A549 (cell line): ENCODE results near the gene ZPR1. TPM values are rescaled to one million over a fixed set of nuclear protein-coding genes. Genes with fewer than 3 reads are reported as not detected.
A peak's percentile ranks its signal among the peaks of the same experiment; 100 is the strongest.

Experiments
- ATAC-seq, 2 experiments: fragments of 200-7000 bp in 1 of 2; fragments of >200 bp in 1 of 2; cut with Nextera tagmentation in 1 of 2; cut with Tn5 transposase in 1 of 2; 3 replicates each; pipeline versions ENCODE4 v1.8.0 to v1.9.1; 2018 to 2020; ENCODE audit warnings: mild to moderate bottlenecking in 1 of 2, moderate library complexity in 1 of 2
- CTCF ChIA-PET: fragments of 300-600 bp; sonication (Branson Sonifier 250); formaldehyde crosslinking; extraction: SDS; loops from one replicate; lab custom pipeline; 2021; ENCODE audit warnings: antibody characterized with exemption, inconsistent platforms; lab: Yijun Ruan, JAX
- POLR2A ChIA-PET: fragments of 350-600 bp; formaldehyde crosslinking; extraction: SDS; loops from one replicate; lab custom pipeline; 2021; ENCODE audit warnings: antibody characterized with exemption, inconsistent platforms; lab: Yijun Ruan, JAX
- DNase-seq, 2 experiments: peaks; one replicate each; pipeline versions ENCODE4 v3.0.0 to v3.0.0-alpha.2; 2011 to 2016; ENCODE audit warnings: low read depth in 1 of 2, low spot score in 1 of 2
- FAIRE-seq: peaks from 2 replicates; lab custom pipeline; 2011; peaks lifted over from hg19 to GRCh38; lab: Jason Lieb, UNC
- H3K27ac ChIP-seq, 2 experiments: fragments of >200 bp; sonication (Bioruptor Twin); formaldehyde crosslinking; 3 replicates each; pipeline ENCODE4 v1.5.1; 2016 to 2017
- H3K4me1 ChIP-seq: fragments of >200 bp; sonication (Bioruptor Twin); formaldehyde crosslinking; 3 replicates; pipeline ENCODE4 v1.6.1; 2016
- H3K4me2 ChIP-seq: fragments of >200 bp; sonication (Bioruptor Twin); formaldehyde crosslinking; 3 replicates; pipeline ENCODE4 v1.6.1; 2016
- H3K4me3 ChIP-seq: fragments of >200 bp; sonication (Bioruptor Twin); formaldehyde crosslinking; 3 replicates; pipeline ENCODE4 v1.5.1; 2016
- H3K9me3 ChIP-seq: fragments of >200 bp; sonication (Bioruptor Twin); formaldehyde crosslinking; 3 replicates; pipeline ENCODE4 v1.6.1; 2016
- BHLHE40 ChIP-seq: IDR thresholded peaks from 2 replicates; pipeline ENCODE4 v1.6.1; 2012; ENCODE audit warnings: low read depth, low read length, inconsistent platforms
- CBX2 ChIP-seq: fragments of 200-600 bp; sonication (generic); IDR thresholded peaks from 2 replicates; pipeline ENCODE4 v1.6.1; 2016; ENCODE audit warnings: low read depth, mild to moderate bottlenecking, borderline replicate concordance
- CBX8 ChIP-seq: fragments of 200-600 bp; sonication (generic); IDR thresholded peaks from 2 replicates; pipeline ENCODE4 v1.6.1; 2016
- CEBPB ChIP-seq, 2 experiments: fragments of >200 bp in 1 of 2; sonication (Bioruptor Twin) in 1 of 2; formaldehyde crosslinking in 1 of 2; IDR thresholded peaks; 2 replicates each; pipeline ENCODE4 v1.6.1; 2012 to 2016
- CHD4 ChIP-seq: fragments of 200-600 bp; sonication (generic); IDR thresholded peaks from 2 replicates; pipeline ENCODE4 v1.6.1; 2016; ENCODE audit warnings: antibody characterized with exemption, mild to moderate bottlenecking, borderline replicate concordance
- FOSB ChIP-seq: fragments of 250-450 bp; sonication (Bioruptor Pico); IDR thresholded peaks from 2 replicates; pipeline ENCODE4 v1.5.0; 2020; ENCODE audit warnings: mild to moderate bottlenecking, moderate library complexity
- FOXS1 ChIP-seq: fragments of 250-450 bp; sonication (Bioruptor Pico); IDR thresholded peaks from 2 replicates; pipeline ENCODE4 v1.5.0; 2020; ENCODE audit warnings: mild to moderate bottlenecking, moderate library complexity
- HEYL ChIP-seq: fragments of 250-450 bp; sonication (Bioruptor Pico); IDR thresholded peaks from 2 replicates; pipeline ENCODE4 v1.8.0; 2021; ENCODE audit warnings: mild to moderate bottlenecking, moderate library complexity
- HOXB5 ChIP-seq: fragments of 250-450 bp; sonication (Bioruptor Pico); IDR thresholded peaks from 2 replicates; pipeline ENCODE4 v1.5.0; 2020; ENCODE audit warnings: mild to moderate bottlenecking, moderate library complexity
- JUNB ChIP-seq: fragments of >200 bp; sonication (Bioruptor Twin); formaldehyde crosslinking; IDR thresholded peaks from 2 replicates; pipeline ENCODE4 v1.6.1; 2016
- KDM1A ChIP-seq: fragments of 200-600 bp; sonication (generic); IDR thresholded peaks from 2 replicates; pipeline ENCODE4 v1.6.1; 2016; ENCODE audit warnings: low read depth, mild to moderate bottlenecking
- NFE2L2 ChIP-seq: fragments of 150-350 bp; conservative IDR thresholded peaks from 2 replicates; pipeline ENCODE4 v1.6.1; 2014; ENCODE audit warnings: low read length
- PHF8 ChIP-seq: fragments of 200-600 bp; sonication (generic); IDR thresholded peaks from 2 replicates; pipeline ENCODE4 v1.6.1; 2016; ENCODE audit warnings: low read depth, mild to moderate bottlenecking, antibody characterized with exemption, moderate library complexity, borderline replicate concordance
- POLR2A ChIP-seq: IDR thresholded peaks from 2 replicates; pipeline ENCODE4 v1.6.1; 2012; ENCODE audit warnings: mild to moderate bottlenecking, low read length
- POLR2AphosphoS2 ChIP-seq: conservative IDR thresholded peaks from 2 replicates; pipeline ENCODE4 v1.6.1; 2012; ENCODE audit warnings: low read length, improper control_type of control experiment, inconsistent platforms
- RARB ChIP-seq: fragments of 250-450 bp; sonication (Bioruptor Pico); IDR thresholded peaks from 2 replicates; pipeline ENCODE4 v1.8.0; 2021; ENCODE audit warnings: mild to moderate bottlenecking, moderate library complexity
- RCOR1 ChIP-seq: fragments of 150-350 bp; IDR thresholded peaks from 2 replicates; pipeline ENCODE4 v1.6.1; 2014; ENCODE audit warnings: antibody characterized with exemption, low read length, low read depth
- RFX5 ChIP-seq: fragments of 450-650 bp; IDR thresholded peaks from 2 replicates; pipeline ENCODE4 v1.7.1; 2014; ENCODE audit warnings: antibody characterized with exemption, mild to moderate bottlenecking, moderate library complexity
- SREBF2 ChIP-seq: fragments of 450-650 bp; IDR thresholded peaks from 2 replicates; pipeline ENCODE4 v1.6.1; 2014; ENCODE audit warnings: mild to moderate bottlenecking, moderate library complexity
- TP53 ChIP-seq: fragments of 250-450 bp; sonication (Bioruptor Pico); IDR thresholded peaks from 2 replicates; pipeline ENCODE4 v1.5.0; 2021; ENCODE audit warnings: mild to moderate bottlenecking, moderate library complexity
- whole genome bisulfite sequencing: methylation state at CpG from one replicate; pipeline ENCODE4 v1.1.6; 2017; ENCODE audit errors: missing lambda C conversion rate; 5-methylcytosine and 5-hydroxymethylcytosine counted together
- polyA plus RNA-seq, 4 experiments: library from polyadenylated mRNA; depleted of rRNA in 3 of 4; stranded (reverse); fragments of >200 nt; fragmentation: RNase III in 1 of 4; extraction: RNeasy Plus Mini Kit Qiagen cat#74134 plus additional on column Dnase treatment in 1 of 4; gene quantifications; 2 replicates in 3 of 4; 3 replicates in 1 of 4; pipeline ENCODE4 v1.2.3, GENCODE V29; 2011 to 2017
- TF ChIP-seq, protein P1 (sequence below): fragments of >200 bp; sonication (Bioruptor Twin); formaldehyde crosslinking; IDR thresholded peaks from 3 replicates; pipeline ENCODE4 v1.6.1; 2016
- TF ChIP-seq, protein P2 (sequence below): fragments of 450-650 bp; IDR thresholded peaks from 2 replicates; pipeline ENCODE4 v1.6.1; 2014; ENCODE audit warnings: antibody characterized with exemption
- TF ChIP-seq, protein P3 (sequence below): fragments of >200 bp; sonication (Bioruptor Twin); formaldehyde crosslinking; IDR thresholded peaks from 2 replicates; pipeline ENCODE4 v1.6.1; 2016
- TF ChIP-seq, protein P4 (sequence below): fragments of 150-350 bp; IDR thresholded peaks from 2 replicates; pipeline ENCODE4 v1.6.1; 2014; ENCODE audit warnings: low read depth, mild to moderate bottlenecking, low read length

ZPR1 gene
- polyA plus RNA-seq, 2 of the 4 experiments (the other 2 are of a cell fraction): 44.1 to 65.6 TPM

- no peak overlapping the region for H3K27ac ChIP-seq
- FAIRE-seq: no peak
- CTCF ChIA-PET: interaction anchor here (1.8 to 8.8 kb wide), 3 partner anchors 9 to 321 kb away, joined by 5 to 114 read pairs (median 6); no protein-coding TSS in a partner anchor
- no peak for DNase-seq
- POLR2A ChIA-PET: interaction anchor here (1.3 kb wide), 1 partner anchor 37 kb away, joined by 3 read pairs; the partner anchor contains the start of gene APOA4
- H3K4me2 ChIP-seq: peak overlapping the region; percentile 77
- ATAC-seq: no peak
- WGBS: 90% methylated on average over 2 of the region's 2 CpGs
- H3K4me1 ChIP-seq: peaks cover 10% of the 10 kb centered on the region; the same call in 1 of the 3 replicates
- H3K9me3 ChIP-seq: no peaks in the 10 kb centered on the region
- TF ChIP-seq, protein P1, sequence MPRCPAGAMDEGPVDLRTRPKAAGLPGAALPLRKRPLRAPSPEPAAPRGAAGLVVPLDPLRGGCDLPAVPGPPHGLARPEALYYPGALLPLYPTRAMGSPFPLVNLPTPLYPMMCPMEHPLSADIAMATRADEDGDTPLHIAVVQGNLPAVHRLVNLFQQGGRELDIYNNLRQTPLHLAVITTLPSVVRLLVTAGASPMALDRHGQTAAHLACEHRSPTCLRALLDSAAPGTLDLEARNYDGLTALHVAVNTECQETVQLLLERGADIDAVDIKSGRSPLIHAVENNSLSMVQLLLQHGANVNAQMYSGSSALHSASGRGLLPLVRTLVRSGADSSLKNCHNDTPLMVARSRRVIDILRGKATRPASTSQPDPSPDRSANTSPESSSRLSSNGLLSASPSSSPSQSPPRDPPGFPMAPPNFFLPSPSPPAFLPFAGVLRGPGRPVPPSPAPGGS: no peak
- TF ChIP-seq JUNB: no peak
- TF ChIP-seq, protein P2, sequence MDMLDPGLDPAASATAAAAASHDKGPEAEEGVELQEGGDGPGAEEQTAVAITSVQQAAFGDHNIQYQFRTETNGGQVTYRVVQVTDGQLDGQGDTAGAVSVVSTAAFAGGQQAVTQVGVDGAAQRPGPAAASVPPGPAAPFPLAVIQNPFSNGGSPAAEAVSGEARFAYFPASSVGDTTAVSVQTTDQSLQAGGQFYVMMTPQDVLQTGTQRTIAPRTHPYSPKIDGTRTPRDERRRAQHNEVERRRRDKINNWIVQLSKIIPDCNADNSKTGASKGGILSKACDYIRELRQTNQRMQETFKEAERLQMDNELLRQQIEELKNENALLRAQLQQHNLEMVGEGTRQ: no peak
- TF ChIP-seq RCOR1: no peak
- TF ChIP-seq, protein P3, sequence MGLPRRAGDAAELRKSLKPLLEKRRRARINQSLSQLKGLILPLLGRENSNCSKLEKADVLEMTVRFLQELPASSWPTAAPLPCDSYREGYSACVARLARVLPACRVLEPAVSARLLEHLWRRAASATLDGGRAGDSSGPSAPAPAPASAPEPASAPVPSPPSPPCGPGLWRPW: no peak
- no peak for TF ChIP-seq PHF8
- peak overlapping the region; percentile 94; the same call in 2 of the 3 replicates for H3K4me3 ChIP-seq
Observed at GRCh38 chr11:116786326-116786725, 1.5 kb downstream of the ZPR1 start.

GRCh38 chr11:116782728-116783127 lies 5.1 kb downstream of the ZPR1 start:
- FAIRE-seq (no peak), DNase-seq (no peak), ATAC-seq (no peak)
- WGBS: 91% methylated on average over 4 of the region's 4 CpGs
- H3K27ac ChIP-seq: no peak overlapping the region
- CTCF ChIA-PET: interaction anchor here (1.4 kb wide), 1 partner anchor 9 kb away, joined by 7 read pairs; the partner anchor contains the start of gene APOA5
- peaks cover 7% of the 10 kb centered on the region; the same call in 1 of the 3 replicates for H3K4me1 ChIP-seq
- POLR2A ChIA-PET: interaction anchor here (0.6 to 1.1 kb wide), 2 partner anchors 9 to 356 kb away, joined by 3 read pairs; no protein-coding TSS in a partner anchor
- TF ChIP-seq RARB (CRISPR knock-in tag): no peak
- no peak for TF ChIP-seq POLR2AphosphoS2
- TF ChIP-seq FOXS1 (CRISPR knock-in tag): no peak
- H3K4me3 ChIP-seq: no peak overlapping the region
- H3K4me2 ChIP-seq: no peak overlapping the region
- no peaks in the 10 kb centered on the region for H3K9me3 ChIP-seq

- ChIA-PET CTCF (no interaction called here), POLR2A (no interaction called here)
- ATAC-seq: no peak
- 91% methylated on average over 4 of the region's 4 CpGs for WGBS
- no peak for FAIRE-seq
- peaks cover 6% of the 10 kb centered on the region; the same call in 1 of the 3 replicates for H3K4me1 ChIP-seq
- no peak for DNase-seq
- no peak overlapping the region for H3K27ac ChIP-seq
- H3K4me2 ChIP-seq: no peak overlapping the region
- no peaks in the 10 kb centered on the region for H3K9me3 ChIP-seq
- no peak overlapping the region for H3K4me3 ChIP-seq
- TF ChIP-seq TP53 (CRISPR knock-in tag) (no peak), FOSB (no peak), CEBPB (IDR thresholded peaks at IDR 0.05) (no peak), SREBF2 (no peak), KDM1A (no peak), NFE2L2 (no peak), JUNB (no peak), RCOR1 (no peak)
- TF ChIP-seq, protein P4, sequence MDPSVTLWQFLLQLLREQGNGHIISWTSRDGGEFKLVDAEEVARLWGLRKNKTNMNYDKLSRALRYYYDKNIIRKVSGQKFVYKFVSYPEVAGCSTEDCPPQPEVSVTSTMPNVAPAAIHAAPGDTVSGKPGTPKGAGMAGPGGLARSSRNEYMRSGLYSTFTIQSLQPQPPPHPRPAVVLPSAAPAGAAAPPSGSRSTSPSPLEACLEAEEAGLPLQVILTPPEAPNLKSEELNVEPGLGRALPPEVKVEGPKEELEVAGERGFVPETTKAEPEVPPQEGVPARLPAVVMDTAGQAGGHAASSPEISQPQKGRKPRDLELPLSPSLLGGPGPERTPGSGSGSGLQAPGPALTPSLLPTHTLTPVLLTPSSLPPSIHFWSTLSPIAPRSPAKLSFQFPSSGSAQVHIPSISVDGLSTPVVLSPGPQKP: no peak
Observed at GRCh38 chr11:116778556-116778955, 9.3 kb downstream of the ZPR1 start.

GRCh38 chr11:116777056-116777455 lies 10.8 kb downstream of the ZPR1 start:
- DNase-seq (no peak), ATAC-seq (no peak), FAIRE-seq (no peak)
- TF ChIP-seq, protein P4: no peak
- TF ChIP-seq CBX8: no peak
- no peak for TF ChIP-seq RFX5
- TF ChIP-seq PHF8: no peak
- no peak for TF ChIP-seq HEYL
- TF ChIP-seq CHD4: no peak
- no peak for TF ChIP-seq HOXB5 (CRISPR knock-in tag)
- TF ChIP-seq CBX2: no peak
- TF ChIP-seq BHLHE40: no peak
- TF ChIP-seq POLR2A: no peak
- no peak for TF ChIP-seq JUNB
- H3K27ac ChIP-seq: no peak overlapping the region
- H3K4me3 ChIP-seq: no peak overlapping the region
- ChIA-PET CTCF (interaction anchor here (1.6 to 2.4 kb wide), 3 partner anchors 10 to 329 kb away, joined by 5 to 6 read pairs (median 5); partner anchors contain the start of genes APOA5 and ZPR1), POLR2A (no interaction called here)
- no peaks in the 10 kb centered on the region for H3K9me3 ChIP-seq
- 91% methylated on average over 7 of the region's 7 CpGs for WGBS
- no peak overlapping the region for H3K4me2 ChIP-seq
- peaks cover 6% of the 10 kb centered on the region; the same call in 1 of the 3 replicates for H3K4me1 ChIP-seq
